PFSK-1 (cell line): ENCODE results near the gene CNTN4.

ENCODE experiments used
- FOXP2 ChIP-seq: optimal IDR thresholded peaks from 2 replicates; pipeline ENCODE3; 2011; ENCODE audit warnings: borderline replicate concordance, control low read depth, inconsistent platforms; ENCODE audit not compliant: insufficient read depth; ENCODE audit errors: extremely low read length, extremely low read depth
- POLR2AphosphoS5 ChIP-seq: IDR thresholded peaks from 2 replicates; pipeline ENCODE4 v1.6.1; 2012; ENCODE audit warnings: low read depth, mild to moderate bottlenecking, control low read depth, low read length, moderate library complexity
- REST ChIP-seq, 2 experiments: IDR thresholded peaks; 2 replicates each; pipeline versions ENCODE4 v1.6.1 to v1.8.0; 2011 to 2012; ENCODE audit warnings: low read depth in 2 of 2, low read length in 2 of 2, control low read depth in 1 of 2, inconsistent platforms in 1 of 2, mild to moderate bottlenecking in 1 of 2, moderate library complexity in 1 of 2; ENCODE audit not compliant: insufficient read depth in 1 of 2
- SIN3A ChIP-seq: IDR thresholded peaks from 2 replicates; pipeline ENCODE4 v1.6.1; 2012; ENCODE audit warnings: mild to moderate bottlenecking, low read length, moderate library complexity, borderline replicate concordance; ENCODE audit not compliant: insufficient read depth
- TAF1 ChIP-seq: IDR thresholded peaks from 2 replicates; pipeline ENCODE4 v1.6.1; 2012; ENCODE audit warnings: low read length, control low read depth, borderline replicate concordance; ENCODE audit not compliant: insufficient read depth

CNTN4 gene

GRCh38 chr3:2677501-2677900 is 578.8 kb downstream of the CNTN4 start:
- TF ChIP-seq POLR2AphosphoS5 (no peak), TAF1 (no peak), FOXP2 (no peak), SIN3A (no peak), REST (IDR thresholded peaks at IDR 0.05; ENCODE audit: insufficient read depth in 1 of 2, low read depth in 2 of 2, low read length in 2 of 2) (no peak)

GRCh38 chr3:2680236-2680635 is 581.6 kb downstream of the CNTN4 start:
- no peak for TF ChIP-seq TAF1
- no peak for TF ChIP-seq FOXP2
- no peak for TF ChIP-seq SIN3A
- no peak for TF ChIP-seq REST (IDR thresholded peaks at IDR 0.05; ENCODE audit: insufficient read depth in 1 of 2, low read depth in 2 of 2, low read length in 2 of 2)
- no peak for TF ChIP-seq POLR2AphosphoS5

- no peak for TF ChIP-seq FOXP2
- no peak for TF ChIP-seq SIN3A
- no peak for TF ChIP-seq TAF1
- TF ChIP-seq POLR2AphosphoS5 = no peak
- TF ChIP-seq REST (IDR thresholded peaks at IDR 0.05; ENCODE audit: insufficient read depth in 1 of 2, low read depth in 2 of 2, low read length in 2 of 2) = no peak
Observed at GRCh38 chr3:2684046-2684445, 585.4 kb downstream of the CNTN4 start.

- TF ChIP-seq POLR2AphosphoS5 (no peak), TAF1 (no peak), SIN3A (no peak), REST (IDR thresholded peaks at IDR 0.05; ENCODE audit: insufficient read depth in 1 of 2, low read depth in 2 of 2, low read length in 2 of 2) (no peak), FOXP2 (no peak)
Observed at GRCh38 chr3:2686816-2687502, 588.3 kb downstream of the CNTN4 start.
